ENCODE results near the gene PIP5K1C. TPM values are rescaled to one million over a fixed set of nuclear protein-coding genes. Genes with fewer than 3 reads are reported as not detected.

PIP5K1C gene
- total RNA-seq, 1 donor from 2014 or later = 40.0 TPM

DNA sequence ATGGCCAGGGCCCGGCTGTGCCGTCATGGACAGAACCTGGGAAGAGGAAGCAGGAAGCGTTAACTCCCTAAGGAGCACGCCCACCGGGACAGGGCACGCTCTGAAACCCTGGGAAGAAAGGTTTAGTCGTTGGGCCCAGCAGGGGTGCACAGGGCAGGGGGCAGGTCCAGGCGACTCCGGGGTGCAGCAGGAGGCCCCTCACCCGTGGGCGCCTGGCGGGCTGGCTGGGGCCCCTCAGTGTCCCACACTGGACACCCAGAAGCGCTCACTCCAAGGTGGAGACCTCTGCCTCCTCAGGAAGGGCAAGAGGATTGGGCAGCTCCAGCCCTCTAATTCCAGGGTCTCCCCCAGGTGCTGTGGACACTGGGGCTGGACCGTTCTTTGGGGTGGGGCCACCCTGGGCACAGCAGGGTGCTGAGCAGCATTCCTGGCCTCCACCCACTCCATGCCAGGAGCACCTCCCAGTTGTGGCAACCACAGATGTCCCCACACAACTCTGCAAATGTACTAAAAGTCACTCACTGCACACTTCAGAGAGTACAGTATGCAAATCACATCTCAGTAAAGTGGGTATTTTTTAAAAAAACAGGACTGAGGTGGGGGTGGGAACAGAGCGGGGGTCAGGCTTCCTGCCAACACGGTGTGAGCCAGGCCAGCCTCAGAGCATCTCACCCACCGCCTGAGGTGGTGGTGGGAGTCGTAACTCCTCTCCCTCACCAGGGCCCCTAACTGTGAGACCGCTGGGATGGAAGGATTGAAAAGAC, 35.2 kb downstream of the PIP5K1C start:
- no peak for DNase-seq (ENCODE audit: low spot score)

DNA sequence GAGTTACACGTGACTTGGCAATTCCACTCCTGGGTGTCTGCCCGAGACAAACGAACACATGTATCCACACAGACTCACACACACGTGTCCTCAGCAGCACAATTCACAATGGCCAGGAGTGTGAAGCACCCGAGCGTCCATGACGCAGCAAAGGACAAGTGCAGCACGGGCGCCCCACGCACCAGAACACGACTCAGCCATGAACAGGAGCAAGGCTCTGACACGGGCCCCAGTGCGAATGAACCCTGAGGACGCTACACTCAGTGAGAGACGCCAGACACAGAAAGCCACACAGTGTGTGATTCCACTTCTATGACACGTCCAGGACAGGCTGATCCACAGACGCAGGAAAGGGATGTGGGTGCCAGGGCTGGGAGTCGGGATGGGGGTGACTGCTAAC, 36.4 kb downstream of the PIP5K1C start:
- no peak for DNase-seq (ENCODE audit: low spot score)

DNA sequence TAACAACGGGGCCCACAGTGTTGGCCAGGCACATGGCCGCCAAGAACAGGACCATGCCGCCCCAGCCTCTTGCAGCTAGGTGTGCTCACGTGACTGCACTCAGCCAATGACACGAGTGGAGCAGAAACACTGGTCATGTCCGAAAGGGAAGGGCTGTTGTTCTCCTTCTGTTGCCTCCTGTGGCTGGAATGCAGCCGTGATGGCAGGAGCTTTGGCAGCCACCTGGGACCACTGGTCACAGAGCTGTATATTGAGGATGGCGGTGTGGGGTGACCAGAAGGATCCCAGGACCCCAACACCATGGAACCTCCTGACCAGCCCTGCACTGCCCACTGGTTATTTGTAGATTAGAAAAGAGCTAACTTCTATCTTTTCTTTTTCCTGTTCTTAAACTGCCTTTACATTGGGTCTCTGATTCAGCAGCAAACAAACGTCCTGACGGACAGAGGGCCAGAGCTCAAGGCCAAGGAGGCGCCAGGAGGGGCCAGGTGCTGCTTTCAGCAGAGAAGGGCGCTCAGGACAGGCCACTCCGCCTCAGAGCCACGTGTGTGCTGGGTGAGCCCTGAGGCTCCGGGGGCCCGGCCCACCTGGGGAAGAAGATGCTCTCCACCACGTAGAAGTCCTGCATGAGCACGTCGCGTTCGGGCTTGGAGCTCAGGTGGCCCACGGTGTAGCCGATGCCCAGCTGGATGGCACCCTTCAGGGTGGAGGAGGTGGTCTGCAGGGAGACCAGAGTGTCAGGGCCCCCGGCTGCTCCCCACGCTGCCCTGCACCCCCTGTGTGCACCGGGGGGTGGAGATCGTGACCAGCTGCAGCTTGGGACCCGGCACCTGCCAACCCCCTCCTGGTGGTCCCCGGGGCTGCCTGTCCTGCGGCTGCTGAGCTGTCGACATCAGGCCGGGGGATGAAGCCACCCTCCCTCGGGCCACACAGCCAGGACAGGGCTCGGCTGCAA, 38.7 kb downstream of the PIP5K1C start:
- DNase-seq (ENCODE audit: low spot score) = no peak

DNA sequence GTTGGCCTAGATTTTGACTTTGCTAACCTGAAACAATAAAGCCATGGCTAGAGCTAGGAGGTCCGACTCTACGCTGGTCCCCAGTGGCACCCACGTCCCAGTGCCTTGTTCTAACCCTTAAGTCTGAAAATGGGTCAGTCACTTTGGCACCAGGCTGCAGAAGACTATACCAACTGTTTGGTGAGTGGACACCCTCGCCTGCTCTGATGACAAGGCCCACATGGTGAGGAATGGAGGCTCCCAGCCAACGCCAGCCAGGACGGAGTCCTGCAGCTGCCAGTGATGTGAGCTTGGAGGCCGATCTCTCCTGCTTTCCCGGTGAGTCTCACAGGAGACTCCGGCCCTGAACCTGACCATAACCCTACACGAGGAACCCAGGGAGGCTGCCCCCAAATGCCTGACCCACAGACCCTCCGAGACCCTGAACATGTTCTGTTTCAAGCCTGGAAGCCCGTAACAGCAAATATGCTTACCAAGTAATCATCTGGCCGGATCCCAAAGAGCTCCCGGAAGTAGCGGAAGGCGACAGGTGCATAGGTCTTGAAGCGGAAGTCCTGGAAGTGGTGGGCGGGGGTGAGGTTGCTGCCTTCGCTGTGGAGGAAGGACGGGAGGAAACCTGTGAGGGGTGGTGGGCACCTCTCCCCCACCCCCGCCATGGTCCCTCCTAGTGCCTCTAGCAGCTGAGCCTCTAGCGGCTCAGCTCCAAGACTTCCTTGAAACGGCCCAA, 39.6 kb downstream of the PIP5K1C start:
- DNase-seq (ENCODE audit: low spot score) = no peak

DNA sequence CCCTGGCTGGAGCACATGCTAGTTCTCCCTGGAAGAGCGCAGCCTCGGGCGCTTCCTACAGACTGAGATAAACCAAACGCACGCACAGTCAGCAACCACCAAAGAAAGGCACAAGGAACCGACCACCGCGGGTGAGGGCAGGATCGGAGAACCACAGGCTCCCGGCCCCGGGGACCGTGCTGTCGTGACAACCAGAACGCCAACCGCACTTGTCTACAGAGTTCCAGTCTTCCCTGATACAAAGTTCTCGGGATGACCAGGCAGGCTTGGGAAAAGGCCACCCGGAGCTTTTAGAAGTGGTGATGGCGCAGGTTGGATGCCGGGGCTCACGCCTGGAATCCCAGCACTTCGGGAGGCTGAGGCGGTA, 40.5 kb downstream of the PIP5K1C start:
- DNase-seq (ENCODE audit: low spot score) = no peak

DNA sequence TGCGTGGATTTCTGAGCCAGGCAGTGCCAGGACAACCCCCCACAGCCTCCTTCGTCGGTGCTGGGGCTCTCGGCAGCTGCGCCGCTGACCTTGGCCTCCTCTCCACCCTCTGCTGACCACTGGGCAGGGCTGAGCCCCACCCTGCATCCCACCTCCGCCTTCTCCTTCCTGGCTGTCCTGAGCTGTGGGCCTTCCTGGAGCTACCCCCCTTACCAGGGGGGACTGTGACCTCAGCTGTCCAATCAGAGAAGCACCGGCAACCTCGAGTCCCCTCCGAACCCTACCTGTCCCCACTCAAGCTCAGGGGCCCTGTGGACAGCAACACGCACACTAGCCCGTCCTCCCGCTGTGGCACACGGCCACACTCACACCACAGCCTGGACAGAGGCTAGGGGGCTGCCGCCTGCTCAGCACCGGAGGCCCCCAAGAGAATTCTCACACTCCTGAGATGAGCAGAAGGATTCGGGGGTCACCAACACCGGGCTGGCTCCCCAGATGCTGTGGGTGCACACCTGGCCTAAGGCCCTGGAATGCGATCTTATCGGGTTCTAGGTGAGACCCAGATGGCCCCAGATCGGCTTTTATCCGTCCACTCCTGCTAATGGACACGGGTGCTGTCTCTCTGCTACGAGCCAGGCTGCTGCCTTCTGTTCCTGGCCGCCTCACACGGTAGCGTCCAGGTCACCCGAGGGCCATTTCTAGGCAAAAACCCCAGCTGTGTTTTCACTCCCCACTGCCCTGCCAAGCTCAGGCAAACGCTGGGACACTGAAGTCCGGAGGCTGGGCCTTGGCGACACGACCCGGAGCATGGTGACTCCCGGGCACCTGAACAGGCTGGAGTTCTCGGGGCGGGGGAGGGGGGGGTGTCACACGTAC, 41.2 kb downstream of the PIP5K1C start:
- no peak for DNase-seq (ENCODE audit: low spot score)

DNA sequence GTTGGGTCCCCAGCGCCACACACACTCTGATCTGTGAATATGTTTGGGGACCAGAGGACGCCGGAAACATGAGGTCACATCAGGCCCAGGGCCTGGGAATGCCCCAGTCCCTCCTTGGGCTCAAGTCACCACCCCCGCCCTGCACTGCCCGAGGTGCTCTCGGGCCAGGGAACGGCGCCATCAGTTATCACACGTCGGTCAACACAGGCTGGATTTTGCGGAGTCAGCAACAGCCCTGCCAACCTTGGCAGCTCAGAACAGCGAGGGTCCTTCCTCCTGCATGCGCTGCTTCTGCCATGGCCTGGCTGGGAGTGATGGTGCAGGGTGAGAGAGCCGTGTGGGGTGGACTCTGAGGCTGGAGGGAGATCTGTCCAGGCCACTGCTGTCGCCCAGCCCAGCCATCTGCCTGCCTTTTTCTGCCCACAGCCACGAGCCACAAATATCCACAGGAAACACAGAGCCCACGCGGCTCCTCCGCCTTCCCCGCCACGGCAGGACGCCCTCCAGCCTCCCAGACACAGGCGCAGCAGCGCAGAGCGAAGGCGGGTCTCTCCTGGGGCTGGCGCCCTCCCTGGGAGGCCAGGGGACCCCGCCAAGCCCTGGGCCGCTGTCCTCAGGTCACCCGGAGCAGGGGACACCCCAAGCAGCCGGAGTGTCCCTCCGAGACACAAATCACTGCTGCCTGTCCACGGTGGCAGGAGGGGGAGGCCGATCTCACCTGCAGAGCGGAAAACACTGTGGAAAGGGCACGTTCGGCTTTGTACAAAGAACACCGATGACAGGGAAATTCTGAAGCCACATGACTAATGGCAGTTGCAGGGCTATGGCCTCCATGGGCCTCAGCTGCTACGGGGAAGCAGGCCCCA, 42.0 kb downstream of the PIP5K1C start:
- no peak for DNase-seq (ENCODE audit: low spot score)

DNA sequence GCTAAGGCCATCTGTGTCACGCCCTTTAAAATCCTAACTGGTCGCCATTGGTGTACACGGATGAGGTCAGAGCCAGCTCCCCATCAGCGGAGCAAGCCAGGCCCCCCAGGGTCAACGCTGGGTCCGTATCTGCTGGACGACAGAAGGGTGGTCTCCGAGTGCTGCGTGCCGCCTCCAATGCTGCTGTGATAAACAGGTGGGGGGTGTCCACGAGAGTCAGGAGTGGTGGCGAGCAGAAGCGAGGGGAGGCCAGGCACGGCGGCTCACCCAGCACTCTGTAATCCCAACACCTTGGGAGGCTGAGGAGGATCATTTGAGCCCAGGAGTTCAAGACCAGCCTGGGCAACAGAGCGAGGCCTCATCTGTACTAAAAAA, 42.9 kb downstream of the PIP5K1C start:
- no peak for DNase-seq (ENCODE audit: low spot score)

DNA sequence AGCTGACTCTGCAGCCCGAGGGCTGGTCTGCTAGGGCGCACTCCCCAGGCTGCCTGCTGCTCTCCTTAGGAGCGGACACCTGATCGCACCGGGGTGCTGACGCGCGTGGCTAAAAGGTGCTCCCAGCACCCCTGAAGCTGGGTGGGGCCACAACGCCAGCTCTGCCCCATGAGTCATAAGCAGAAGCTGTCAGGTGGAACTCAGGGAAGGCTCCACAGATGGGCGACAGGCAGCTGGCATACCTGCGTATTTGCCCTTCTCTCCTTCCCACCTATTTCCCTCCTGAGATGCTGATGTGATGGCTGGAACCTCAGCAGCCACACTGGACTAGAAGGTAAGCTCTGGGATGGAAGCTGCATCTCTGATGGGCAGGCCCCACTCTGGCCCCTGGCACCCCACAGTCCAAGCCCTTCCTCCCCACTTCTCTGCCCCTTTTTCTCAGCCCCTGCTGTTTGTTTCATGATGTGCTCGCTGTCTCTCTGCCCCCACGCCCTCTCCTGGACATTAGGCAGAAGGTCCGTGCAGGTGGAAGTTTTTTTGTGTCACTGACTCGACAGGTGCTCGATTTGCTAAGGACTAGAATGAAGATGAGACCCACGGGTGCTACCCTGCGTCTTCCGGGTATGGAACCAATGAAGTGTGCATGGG, 43.4 kb downstream of the PIP5K1C start:
- DNase-seq (ENCODE audit: low spot score) = no peak

DNA sequence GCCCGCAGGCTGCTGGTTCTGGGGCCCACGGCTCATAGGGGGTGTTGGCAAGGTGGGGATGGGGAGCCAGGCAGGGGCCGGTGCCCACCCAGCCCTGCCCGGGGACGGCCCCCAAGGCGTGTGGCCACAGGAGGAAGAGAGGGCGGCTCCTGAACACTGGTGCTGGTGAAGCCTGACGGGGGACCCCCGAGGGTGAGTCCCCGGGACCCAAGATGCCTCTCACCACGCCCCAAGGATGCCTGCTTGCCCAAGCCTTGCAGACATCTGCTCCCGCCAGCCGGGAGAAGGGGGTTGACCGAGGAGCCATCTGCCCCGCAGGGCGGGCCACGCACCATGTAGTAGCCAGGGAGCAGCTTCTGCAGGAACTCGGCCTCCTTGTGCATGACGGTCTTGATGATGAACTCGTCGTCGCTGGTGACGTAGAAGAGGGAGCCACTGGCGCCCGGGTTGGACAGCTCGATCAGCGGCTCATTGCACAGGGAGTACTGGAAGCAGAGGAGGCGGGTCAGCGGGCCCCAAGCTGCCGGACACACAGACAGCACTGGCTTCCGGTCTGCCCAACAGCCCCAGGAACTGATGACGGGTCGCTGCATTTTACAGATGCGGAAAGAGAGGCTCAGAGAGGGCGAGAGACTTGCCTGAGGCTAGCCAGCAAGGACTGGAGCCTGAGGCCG, 44.1 kb downstream of the PIP5K1C start:
- no peak for DNase-seq (ENCODE audit: low spot score)

DNA sequence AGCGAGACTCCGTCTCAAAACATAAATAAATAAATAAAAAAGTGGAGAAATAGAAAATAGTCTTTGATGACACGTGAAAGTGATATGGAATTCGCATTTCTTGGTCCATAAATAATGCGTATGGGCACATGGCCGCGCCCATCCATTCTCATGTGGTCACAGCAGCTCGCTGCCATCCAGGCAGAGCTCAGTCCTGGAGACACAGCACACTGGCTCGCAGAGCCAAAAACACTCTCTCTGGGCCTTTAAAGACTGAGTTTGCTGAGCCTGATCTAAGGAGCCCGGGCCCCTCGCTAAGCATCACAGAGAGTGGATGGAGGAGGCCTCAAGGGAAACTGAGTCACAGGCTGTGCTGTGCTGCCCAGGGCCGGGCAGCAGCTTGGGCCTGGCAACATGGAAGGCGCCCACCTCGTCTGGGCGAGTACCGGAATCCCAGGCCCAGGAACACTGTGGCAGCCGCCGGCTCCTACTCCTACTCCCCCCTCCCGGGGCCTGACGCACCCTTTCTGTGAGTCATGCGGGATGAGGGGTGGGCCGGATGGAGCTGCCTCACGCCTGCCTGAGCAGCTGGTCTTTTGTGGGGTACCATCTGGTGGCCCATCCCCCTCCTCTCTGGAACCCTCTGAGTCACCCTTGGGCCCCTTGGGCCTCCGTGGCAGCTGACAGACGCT, 44.7 kb downstream of the PIP5K1C start:
- DNase-seq (ENCODE audit: low spot score) = no peak

DNA sequence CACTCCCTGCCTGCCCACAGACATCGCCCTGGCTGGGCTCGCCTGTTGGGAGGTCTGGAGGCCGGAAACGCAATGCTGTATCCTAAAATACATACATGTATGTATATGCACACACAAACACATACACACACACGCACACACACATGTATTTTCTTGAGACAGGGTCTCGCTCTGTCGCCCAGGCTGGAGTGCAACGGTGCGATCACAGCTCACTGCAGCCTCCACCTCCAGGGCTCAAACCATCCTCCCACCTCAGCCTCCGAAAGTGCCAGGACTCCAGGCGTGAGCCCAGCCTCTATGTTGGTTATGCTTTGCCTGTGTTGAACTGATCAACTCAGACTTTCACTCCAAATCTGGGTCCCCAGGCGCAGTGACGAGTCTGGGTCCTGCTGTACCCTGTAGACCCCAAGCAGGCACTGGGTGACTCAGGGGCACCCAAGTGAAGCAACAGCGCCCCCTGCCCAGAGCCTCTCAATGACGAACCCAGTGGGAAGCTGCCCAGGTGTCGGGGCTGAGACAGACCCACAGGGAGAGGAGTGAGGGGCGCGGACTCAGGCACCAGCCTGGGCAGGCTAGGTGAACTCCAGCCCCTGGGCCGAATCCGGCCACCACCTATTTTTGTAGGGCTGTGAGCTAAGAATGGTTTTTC, 46.3 kb downstream of the PIP5K1C start:
- no peak for DNase-seq (ENCODE audit: low spot score)

DNA sequence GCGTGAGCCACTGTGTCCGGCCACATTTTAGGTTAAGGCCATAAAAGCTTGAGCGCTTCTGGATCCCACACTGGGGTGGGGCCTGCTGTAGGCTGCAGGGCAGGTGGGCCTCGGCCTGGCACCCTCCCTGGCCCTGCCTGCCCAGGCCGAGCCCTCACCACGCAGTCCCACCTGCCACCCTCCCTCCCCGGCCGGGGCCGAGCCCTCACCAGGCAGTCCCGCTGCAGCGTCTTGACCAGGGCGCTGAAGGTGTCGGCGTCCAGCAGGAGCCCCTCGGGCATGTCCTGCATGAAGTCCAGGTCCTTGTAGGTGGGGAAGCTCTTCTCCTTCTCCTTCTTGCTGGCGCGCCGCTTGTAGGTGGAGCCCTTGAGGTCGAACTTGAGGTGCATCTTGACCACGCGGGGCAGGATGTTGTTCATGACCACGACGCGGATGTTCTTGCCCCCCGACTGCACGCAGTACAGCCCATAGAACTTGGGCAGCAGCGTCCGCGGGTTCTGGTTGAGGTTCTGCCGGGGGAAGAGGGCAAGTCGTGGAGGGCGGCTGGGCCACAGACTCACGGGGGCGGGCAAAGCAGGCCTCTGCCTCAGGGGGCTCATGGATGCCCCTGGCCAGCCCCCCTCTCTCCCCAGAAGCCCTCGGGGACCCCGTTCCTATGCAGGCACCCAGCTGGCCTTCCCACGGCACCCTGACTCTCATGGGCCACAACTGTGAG, 47.0 kb downstream of the PIP5K1C start:
- DNase-seq (ENCODE audit: low spot score) = no peak

DNA sequence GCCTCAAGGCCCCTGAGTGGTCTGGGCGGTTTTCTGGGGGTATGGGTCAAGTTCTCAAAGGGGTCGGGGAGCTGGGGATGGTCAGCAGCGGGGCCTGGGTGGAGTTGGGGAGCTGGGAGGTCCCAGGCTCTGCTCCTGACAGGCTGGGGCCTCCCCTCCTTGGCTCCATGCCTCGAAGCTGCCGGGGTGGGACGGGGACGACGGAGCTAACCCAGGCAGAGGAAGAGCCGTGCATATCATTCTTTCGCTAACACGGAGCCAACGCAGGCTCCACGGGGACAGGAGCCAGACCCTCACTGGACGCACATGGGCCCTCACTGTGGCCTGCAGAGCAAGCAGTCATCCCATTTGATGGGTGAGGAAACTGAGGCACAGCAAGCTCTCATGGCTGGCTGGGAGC, 47.8 kb downstream of the PIP5K1C start:
- no peak for DNase-seq (ENCODE audit: low spot score)

DNA sequence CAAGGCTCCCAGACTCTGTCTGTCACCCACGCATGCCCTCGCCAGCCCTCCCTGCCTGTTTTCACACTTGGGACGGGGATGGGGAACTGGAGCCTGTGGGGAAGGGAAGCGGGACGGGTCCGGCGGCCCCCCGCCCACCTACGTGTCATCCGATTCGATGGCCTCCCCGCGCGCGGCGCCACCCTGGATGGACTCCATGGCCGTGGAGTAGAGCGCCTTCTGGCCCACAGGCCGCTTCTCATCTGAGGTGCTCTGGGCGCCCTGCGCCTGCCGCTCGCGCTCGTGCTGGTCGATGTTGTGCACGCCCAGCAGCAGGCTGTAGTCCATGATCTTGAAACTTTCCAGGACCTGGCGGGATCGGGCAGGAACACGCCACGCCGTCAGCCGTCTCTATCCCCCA, 48.6 kb downstream of the PIP5K1C start:
- DNase-seq (ENCODE audit: low spot score) = no peak

DNA sequence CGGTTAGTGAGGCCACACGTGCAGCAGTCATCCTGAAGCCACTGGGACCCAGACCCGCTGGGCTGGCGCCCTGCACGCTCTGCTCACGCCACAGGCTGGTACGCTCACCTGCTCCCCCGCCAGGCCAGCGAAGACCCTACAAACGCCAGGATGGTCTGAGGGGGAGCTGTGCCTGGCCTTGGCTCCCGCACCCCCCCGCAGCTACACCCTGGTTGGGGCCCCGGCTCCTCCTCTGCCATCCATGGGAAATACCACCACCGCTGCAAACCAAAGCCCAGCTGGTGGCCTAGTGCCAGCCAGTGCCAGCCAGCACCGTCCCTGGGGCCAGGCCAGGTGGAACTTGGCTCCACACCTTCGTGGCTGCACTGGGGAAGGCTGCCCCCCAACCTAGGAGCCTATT, 50.4 kb downstream of the PIP5K1C start:
- DNase-seq (ENCODE audit: low spot score) = no peak
